Measurements from ENCODE around the gene ABR. TPM values are rescaled to one million over a fixed set of nuclear protein-coding genes. Genes with fewer than 3 reads are reported as not detected.

Gene ABR
- total RNA-seq, 2 experiments from 2014 or later, result 144 to 145 TPM

DNA sequence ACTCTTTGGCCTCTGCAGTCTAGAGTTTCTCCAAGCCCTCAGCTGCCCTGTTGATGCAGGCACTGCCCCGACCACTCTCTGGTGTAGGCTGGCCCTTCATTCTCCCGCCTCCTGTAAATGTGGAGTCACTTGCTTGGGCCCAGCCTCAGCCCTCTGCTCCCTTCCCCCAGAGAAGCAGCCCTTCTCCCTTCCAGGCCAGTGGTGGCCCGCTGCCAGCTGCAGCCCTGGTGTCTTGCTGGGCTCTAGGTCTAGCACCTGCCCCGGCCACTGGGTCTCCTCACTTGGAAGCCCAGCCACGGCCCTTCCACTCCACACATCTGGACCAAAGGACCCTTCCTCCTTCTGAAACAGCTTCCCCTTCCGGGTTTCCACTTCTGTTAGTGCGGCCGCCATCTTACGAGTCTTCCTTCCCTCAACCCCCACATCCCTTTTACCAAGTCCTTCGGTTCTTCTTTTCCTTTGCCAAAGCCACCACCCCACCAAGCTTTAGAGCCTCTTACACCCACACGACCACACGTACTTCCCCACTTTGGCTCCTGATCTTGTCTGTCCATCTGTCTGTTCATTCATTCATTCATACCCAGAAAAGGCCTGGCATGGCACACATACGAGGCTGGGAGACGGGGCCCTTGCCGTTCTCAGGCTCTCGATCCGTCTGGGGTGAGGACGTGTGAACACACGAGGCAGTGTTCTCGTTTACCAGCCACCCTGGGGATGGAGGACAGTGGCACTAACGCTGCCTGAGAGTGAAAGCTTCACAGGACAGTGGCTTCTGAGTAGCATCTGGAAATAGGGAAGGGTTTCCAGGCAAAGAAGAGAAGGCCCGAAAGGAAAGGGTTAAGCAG lies 68.0 kb downstream of the ABR start:
- no peaks in the 10 kb centered on the region for H3K9me3 Mint-ChIP-seq
- ChIA-PET POLR2A (interaction anchor here (3.1 kb wide), 1 partner anchor 15 kb away, joined by 11 read pairs; no protein-coding TSS in a partner anchor), CTCF (no interaction called here)
- H3K27ac Mint-ChIP-seq, result peak overlapping the region; percentile 59
- peaks cover 8% of the 10 kb centered on the region for H3K36me3 Mint-ChIP-seq (ENCODE audit: low read depth)
- H3K27me3 Mint-ChIP-seq, result no peaks in the 10 kb centered on the region
- peaks cover 63% of the 10 kb centered on the region for H3K4me1 Mint-ChIP-seq
- H3K4me3 Mint-ChIP-seq, result peak overlapping the region; percentile 48
- no peak for DNase-seq

DNA sequence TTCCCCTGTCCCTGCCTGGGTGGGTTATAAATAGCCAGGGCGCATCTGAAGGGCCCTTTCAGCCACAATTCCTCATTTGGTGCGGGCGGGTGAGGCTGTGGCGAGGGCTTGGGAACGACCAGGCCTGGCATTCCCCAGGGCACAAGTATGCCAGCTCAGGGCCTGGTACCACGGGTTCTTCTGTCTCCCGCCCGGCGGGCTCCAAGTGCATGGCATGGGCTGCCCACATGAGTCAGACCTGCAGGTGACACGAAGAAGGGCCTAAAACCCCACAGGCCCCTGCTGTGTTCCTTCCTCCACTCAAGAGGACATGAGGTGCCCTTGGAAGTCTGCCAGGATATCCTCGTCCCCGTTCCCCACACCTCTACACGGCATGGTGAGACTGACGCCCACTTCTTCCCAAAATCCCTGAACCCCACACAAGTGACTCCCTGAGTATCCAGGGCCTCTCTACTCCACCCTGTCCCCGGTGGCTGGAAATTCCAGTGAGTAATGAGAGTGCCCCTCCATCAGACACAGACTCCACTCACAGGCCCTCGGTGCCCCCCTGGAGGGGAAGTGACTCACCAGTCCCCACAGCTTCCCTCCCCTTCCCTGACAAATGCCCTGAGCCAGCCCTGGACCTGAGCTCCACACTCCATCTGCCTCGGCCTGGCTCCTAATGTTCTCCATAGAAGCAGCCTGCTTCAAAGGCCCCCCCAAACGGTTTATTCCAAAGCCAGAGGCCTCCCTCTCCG lies 68.8 kb downstream of the ABR start:
- ChIA-PET POLR2A (interaction anchor here (3.1 kb wide), 1 partner anchor 14 kb away, joined by 11 read pairs; no protein-coding TSS in a partner anchor), CTCF (interaction anchor here (0.6 to 1.3 kb wide), 4 partner anchors 12 to 76 kb away, joined by 3 to 5 read pairs (median 3); no protein-coding TSS in a partner anchor)
- Mint-ChIP-seq H3K27me3 (no peaks in the 10 kb centered on the region), H3K36me3 (ENCODE audit: low read depth) (peaks cover 13% of the 10 kb centered on the region), H3K4me3 (peak overlapping the region; percentile 48), H3K4me1 (peaks cover 65% of the 10 kb centered on the region), H3K27ac (peak overlapping the region; percentile 59), H3K9me3 (no peaks in the 10 kb centered on the region)
- DNase-seq, result no peak

DNA sequence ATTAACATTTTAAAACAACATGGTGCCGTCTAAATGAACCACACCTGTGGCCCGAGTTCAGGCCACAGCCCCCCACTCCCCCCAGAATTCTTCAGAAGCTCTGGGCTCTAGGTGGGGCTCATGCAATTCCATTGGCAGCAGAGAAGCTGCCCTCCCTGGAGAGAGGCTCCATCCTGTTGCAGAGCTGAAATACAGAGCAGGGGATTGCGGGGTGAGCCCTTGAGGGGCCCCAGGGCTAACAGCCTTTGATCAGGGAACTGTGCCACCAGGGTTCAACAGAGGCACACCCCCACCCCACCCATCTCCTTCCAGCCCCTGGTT lies 69.3 kb downstream of the ABR start:
- Mint-ChIP-seq H3K4me3 (peak overlapping the region; percentile 85), H3K9me3 (no peaks in the 10 kb centered on the region), H3K36me3 (ENCODE audit: low read depth) (peaks cover 16% of the 10 kb centered on the region), H3K4me1 (peaks cover 66% of the 10 kb centered on the region), H3K27me3 (no peaks in the 10 kb centered on the region), H3K27ac (peak overlapping the region; percentile 81)
- CTCF ChIA-PET, result interaction anchor here (0.6 to 1.3 kb wide), 4 partner anchors 12 to 77 kb away, joined by 3 to 5 read pairs (median 3); no protein-coding TSS in a partner anchor
- no peak for DNase-seq
- POLR2A ChIA-PET, result interaction anchor here (1.0 to 3.1 kb wide), 2 partner anchors 14 to 405 kb away, joined by 4 to 11 read pairs; partner anchors contain the start of gene INPP5K

DNA sequence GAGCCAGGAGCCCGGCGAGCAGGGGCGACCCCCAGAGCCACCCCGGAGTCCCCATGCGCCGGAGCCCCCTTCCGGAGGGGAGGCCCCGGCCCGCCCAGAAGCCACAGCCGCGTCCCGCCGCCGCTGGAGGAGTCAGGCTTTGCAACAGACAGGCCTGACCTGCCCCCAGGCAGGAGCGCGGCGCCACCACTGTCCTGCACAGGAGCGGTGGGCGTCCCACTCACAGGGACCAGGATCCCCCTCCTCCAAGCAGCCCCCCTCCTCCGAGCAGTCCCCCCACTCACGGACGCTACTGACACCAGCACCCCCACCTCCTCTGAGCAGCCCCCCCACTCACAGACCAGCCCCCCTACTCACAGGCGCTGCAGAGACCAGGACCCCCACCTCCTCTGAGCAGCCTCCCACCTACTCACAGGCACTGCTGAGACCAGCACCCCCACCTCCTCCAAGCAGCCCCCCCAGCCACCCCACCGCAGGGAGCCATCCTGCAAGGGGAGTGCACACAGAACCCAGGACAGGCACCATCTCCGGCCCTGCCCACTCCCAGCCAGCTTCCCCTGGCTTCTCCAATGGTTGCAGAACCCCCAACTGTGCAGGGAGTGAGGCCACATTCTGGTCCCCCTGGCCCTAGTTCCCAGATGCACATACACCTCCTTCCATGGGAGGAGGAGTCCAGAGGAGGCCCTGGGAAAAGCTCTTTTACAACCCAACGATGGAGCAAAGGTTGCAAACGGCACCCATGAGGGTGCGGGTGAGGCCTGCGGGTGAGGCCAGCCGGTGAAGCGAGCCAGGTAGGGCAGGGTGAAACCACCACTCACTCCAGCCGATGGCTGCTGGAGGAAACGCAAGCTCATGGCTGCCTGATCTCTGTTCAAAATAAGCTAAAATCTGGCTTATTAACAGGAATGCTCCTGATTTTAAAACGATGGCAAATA lies 69.9 kb downstream of the ABR start:
- no peaks in the 10 kb centered on the region for H3K27me3 Mint-ChIP-seq
- H3K27ac Mint-ChIP-seq, result peak overlapping the region; percentile 81
- CTCF ChIA-PET, result interaction anchor here (0.6 to 1.3 kb wide), 4 partner anchors 13 to 78 kb away, joined by 3 to 5 read pairs (median 3); no protein-coding TSS in a partner anchor
- POLR2A ChIA-PET, result interaction anchor here (0.7 to 3.1 kb wide), 3 partner anchors 13 to 406 kb away, joined by 3 to 11 read pairs (median 4); partner anchors contain the start of gene INPP5K
- H3K4me3 Mint-ChIP-seq, result peak overlapping the region; percentile 85
- peaks cover 16% of the 10 kb centered on the region for H3K36me3 Mint-ChIP-seq (ENCODE audit: low read depth)
- DNase-seq, result no peak
- H3K4me1 Mint-ChIP-seq, result peaks cover 59% of the 10 kb centered on the region
- H3K9me3 Mint-ChIP-seq, result no peaks in the 10 kb centered on the region

DNA sequence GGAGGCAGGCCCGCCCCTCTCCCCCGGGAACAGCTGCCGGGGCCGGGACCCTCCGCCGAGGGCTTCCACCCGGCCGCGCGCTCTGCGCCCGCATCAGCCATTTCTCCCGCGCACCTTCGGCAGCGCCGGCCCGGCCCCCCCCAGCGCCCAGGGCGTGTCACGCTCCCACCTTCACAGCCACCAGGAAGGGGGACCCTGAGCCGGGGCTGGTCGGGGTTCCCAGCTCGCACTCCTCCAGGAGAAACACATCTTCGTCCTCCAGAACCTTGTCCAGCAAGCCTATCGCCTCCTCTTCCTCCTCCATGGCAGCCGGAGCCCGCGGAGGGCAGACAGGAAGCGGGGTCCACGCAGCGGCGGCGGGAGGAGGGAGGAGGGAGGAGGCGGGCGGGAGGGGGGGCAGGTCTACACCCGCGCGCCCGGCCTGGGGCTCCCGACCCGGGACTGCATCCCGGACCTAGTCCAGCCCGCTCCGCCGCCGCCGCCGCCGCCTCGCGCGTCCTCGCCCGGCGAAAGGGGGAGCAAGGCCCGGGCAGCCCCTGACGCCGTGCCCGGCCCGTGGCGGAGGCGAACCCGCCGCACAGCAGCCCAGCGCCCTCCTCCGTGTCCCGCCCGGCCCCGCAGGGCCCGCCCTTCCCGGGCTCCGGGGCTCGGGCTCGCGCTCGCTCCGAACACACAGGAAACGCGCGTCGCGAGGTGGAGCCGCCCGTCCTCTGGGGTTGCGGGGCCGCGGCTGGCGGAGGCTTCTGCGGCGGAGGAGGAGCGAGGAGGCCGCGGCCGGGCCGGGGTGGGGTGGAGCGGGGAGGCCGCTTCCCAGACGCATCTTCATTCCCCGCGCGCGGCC lies 70.8 kb downstream of the ABR start:
- H3K4me3 Mint-ChIP-seq, result peak overlapping the region; percentile 85

DNA sequence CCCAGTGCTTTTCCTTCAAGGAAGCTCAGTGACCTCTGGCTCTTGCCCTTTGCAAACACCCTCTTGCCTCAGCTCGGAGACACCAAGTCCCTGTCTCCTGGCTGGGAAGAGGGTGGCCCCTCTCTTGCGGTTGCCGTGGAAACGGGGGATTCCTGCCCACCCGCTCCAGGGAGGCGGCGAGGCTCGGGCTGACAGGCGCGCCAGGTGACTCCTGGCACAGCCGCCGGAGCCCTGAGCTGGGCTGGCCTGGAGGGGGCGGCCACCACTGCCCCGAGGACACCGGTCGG lies 71.4 kb downstream of the ABR start:
- DNase-seq, result no peak
- no peaks in the 10 kb centered on the region for H3K9me3 Mint-ChIP-seq
- no peaks in the 10 kb centered on the region for H3K27me3 Mint-ChIP-seq
- POLR2A ChIA-PET, result interaction anchor here (1.0 to 2.6 kb wide), 5 partner anchors 12 to 326 kb away, joined by 3 to 28 read pairs (median 3); partner anchors contain the start of genes GLOD4 and MRM3
- peak overlapping the region; percentile 81 for H3K27ac Mint-ChIP-seq
- peaks cover 18% of the 10 kb centered on the region for H3K36me3 Mint-ChIP-seq (ENCODE audit: low read depth)
- CTCF ChIA-PET, result interaction anchor here (1.3 to 2.0 kb wide), 4 partner anchors 11 to 79 kb away, joined by 4 to 10 read pairs (median 5); no protein-coding TSS in a partner anchor
- peak overlapping the region; percentile 84 for H3K4me3 Mint-ChIP-seq
- H3K4me1 Mint-ChIP-seq, result peaks cover 58% of the 10 kb centered on the region

More for the DNA sequence above, 70.8 kb downstream of the ABR start:
- Mint-ChIP-seq H3K4me1 (peaks cover 55% of the 10 kb centered on the region), H3K27ac (peak overlapping the region; percentile 81), H3K36me3 (ENCODE audit: low read depth) (peaks cover 16% of the 10 kb centered on the region), H3K27me3 (no peaks in the 10 kb centered on the region), H3K9me3 (no peaks in the 10 kb centered on the region)
- DNase-seq, result peak; percentile 78
- POLR2A ChIA-PET, result interaction anchor here (1.0 to 2.6 kb wide), 4 partner anchors 13 to 92 kb away, joined by 3 to 28 read pairs (median 4); no protein-coding TSS in a partner anchor
- CTCF ChIA-PET, result interaction anchor here (1.3 to 2.0 kb wide), 4 partner anchors 12 to 78 kb away, joined by 4 to 10 read pairs (median 5); no protein-coding TSS in a partner anchor

DNA sequence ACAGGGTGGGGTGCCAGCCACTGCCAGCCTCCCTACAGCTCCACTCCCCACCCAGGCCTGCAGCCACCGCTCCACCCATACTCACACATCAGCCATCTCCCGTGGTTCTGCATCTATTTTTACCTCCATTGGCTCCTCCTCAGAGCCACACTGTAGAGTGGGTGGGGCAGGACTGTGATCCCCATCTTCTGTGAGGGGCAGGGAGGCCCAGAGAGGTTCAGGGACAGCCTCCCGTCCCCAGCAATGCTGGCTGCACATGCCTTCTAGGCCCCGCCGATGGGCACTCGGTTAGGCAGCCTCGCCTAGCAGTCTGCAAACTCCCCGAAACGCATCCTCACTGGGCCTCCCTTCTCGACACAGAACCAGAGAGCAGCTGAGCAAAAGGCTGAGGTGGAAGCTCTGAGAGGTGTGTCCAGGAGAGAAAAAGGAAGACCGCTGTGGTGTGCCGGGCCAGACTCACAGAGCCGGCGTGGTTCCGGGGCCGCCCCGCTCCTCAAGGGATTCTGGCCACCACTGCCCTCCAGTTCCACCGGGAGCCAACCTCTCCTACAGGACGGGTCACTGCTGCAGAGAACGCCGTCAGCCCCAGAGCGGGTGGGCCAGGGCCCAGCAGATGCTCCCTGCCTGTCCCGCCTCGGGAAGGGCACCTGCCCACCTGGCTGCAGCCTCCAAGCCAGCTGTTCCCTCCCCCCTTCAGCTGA lies 71.9 kb downstream of the ABR start:
- H3K27ac Mint-ChIP-seq, result peak overlapping the region; percentile 81
- ChIA-PET POLR2A (interaction anchor here (0.9 to 2.6 kb wide), 6 partner anchors 9 to 326 kb away, joined by 3 to 28 read pairs (median 3); partner anchors contain the start of genes GLOD4 and MRM3), CTCF (interaction anchor here (1.3 to 2.0 kb wide), 4 partner anchors 11 to 79 kb away, joined by 4 to 10 read pairs (median 5); no protein-coding TSS in a partner anchor)
- H3K27me3 Mint-ChIP-seq, result no peaks in the 10 kb centered on the region
- peaks cover 19% of the 10 kb centered on the region for H3K36me3 Mint-ChIP-seq (ENCODE audit: low read depth)
- DNase-seq, result peak; percentile 41
- H3K4me3 Mint-ChIP-seq, result peak overlapping the region; percentile 84
- H3K4me1 Mint-ChIP-seq, result peaks cover 58% of the 10 kb centered on the region
- H3K9me3 Mint-ChIP-seq, result no peaks in the 10 kb centered on the region

DNA sequence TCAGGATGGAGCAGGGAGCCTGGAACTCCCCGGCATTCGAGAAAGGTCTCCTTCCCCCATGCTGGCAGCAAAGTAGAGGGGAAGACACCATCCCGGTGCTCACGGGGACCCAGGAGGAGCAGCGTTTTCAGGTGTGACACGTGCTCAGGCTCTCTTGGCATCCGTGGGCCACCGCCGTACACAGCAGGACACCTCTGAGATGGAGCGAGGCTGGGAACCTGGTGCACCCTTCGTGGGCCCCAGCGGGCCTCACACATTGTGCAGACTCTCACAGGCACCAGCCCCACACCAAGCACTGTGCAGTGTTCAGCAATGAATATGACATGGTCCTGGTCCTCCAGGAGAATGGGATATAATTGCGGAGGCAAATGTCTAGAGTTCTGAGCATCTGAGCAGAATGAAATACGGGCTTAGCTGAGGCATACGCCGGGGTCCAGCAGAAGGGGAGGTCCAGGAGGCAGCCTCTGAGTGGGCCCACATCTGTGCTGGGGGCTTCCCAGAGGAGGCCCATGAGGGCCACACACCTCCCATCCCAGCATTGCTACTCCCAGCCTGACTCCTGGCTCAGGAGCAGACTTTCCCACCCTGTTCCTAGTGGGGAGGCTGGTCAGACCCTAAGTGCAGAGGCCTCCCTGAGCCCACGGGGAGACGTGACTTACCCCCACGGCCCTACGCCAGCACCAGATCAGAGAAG lies 72.6 kb downstream of the ABR start:
- Mint-ChIP-seq H3K27ac (peak overlapping the region; percentile 81), H3K36me3 (ENCODE audit: low read depth) (peaks cover 20% of the 10 kb centered on the region), H3K27me3 (no peaks in the 10 kb centered on the region), H3K4me1 (peaks cover 54% of the 10 kb centered on the region), H3K4me3 (peak overlapping the region; percentile 84), H3K9me3 (no peaks in the 10 kb centered on the region)
- ChIA-PET CTCF (interaction anchor here (1.1 to 2.0 kb wide), 3 partner anchors 10 to 228 kb away, joined by 4 to 10 read pairs (median 6); no protein-coding TSS in a partner anchor), POLR2A (interaction anchor here (0.9 to 2.6 kb wide), 4 partner anchors 8 to 325 kb away, joined by 3 to 28 read pairs (median 3); partner anchors contain the start of genes GLOD4 and MRM3)
- no peak for DNase-seq

DNA sequence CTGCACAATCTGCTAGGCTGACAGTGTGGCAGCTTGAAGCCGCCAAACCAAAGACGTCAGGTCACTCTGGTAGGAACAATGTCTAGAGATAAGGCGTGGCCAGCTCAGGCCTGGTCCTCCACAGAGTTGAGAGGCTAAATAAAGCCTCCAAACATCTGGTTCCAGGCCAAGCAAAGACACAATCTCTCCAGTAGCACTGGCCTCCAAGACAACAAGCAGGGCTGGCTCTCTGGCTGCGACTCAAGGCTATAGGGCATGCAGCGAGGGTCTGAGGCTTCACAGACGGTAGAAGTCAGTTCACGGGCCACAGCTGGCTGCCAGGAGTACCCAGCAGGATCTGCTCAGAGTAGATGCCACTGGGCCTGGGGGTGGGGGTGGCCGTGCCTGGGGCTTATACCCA lies 75.6 kb downstream of the ABR start:
- peaks cover 33% of the 10 kb centered on the region for H3K36me3 Mint-ChIP-seq (ENCODE audit: low read depth)
- CTCF ChIA-PET, result interaction anchor here (1.3 kb wide), 1 partner anchor 83 kb away, joined by 3 read pairs; no protein-coding TSS in a partner anchor

DNA sequence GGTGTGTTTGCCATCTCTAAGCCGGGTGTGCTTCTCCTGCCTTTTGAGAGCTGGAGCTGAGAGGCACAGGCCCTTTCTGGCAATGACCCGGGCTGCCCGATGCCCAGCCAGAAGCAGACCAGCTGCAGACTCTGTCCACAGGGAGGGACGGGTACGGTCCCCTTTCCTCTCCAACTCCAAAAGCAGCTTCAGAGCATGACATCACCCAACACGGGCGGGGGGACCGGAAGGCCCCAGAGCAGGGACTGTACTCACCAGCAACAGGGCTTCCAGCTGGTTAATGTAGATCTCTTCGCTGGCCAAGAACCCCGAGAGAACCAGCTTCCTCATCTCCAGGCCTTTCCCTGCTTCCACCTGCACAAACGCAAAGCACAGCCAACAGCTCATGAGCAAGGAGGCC lies 79.4 kb downstream of the ABR start:
- POLR2A ChIA-PET, result interaction anchor here (1.3 kb wide), 1 partner anchor 9 kb away, joined by 3 read pairs; no protein-coding TSS in a partner anchor
- Mint-ChIP-seq H3K27ac (no peak overlapping the region), H3K9me3 (no peaks in the 10 kb centered on the region), H3K27me3 (no peaks in the 10 kb centered on the region), H3K4me1 (peaks cover 48% of the 10 kb centered on the region), H3K36me3 (ENCODE audit: low read depth) (peaks cover 33% of the 10 kb centered on the region), H3K4me3 (no peak overlapping the region)
- CTCF ChIA-PET, result no interaction called here
- no peak for DNase-seq

More for the DNA sequence above, 75.6 kb downstream of the ABR start:
- no peak overlapping the region for H3K4me3 Mint-ChIP-seq
- no peak for DNase-seq
- H3K4me1 Mint-ChIP-seq, result peaks cover 40% of the 10 kb centered on the region
- POLR2A ChIA-PET, result no interaction called here
- H3K9me3 Mint-ChIP-seq, result no peaks in the 10 kb centered on the region
- H3K27ac Mint-ChIP-seq, result no peak overlapping the region
- no peaks in the 10 kb centered on the region for H3K27me3 Mint-ChIP-seq

Measured in activated CD4-positive, alpha-beta memory T cell treated with anti-CD3 and anti-CD28 coated beads, Interleukin-2, amount 10 ng/mL, durations not matched to agents 7 days and 5 days (primary cell).